ENCODE results near the gene ZNF783. TPM values are rescaled to one million over a fixed set of nuclear protein-coding genes. Genes with fewer than 3 reads are reported as not detected.

ZNF783 gene
- total RNA-seq, 1 donor from 2014 or later, result 25.0 TPM

DNA sequence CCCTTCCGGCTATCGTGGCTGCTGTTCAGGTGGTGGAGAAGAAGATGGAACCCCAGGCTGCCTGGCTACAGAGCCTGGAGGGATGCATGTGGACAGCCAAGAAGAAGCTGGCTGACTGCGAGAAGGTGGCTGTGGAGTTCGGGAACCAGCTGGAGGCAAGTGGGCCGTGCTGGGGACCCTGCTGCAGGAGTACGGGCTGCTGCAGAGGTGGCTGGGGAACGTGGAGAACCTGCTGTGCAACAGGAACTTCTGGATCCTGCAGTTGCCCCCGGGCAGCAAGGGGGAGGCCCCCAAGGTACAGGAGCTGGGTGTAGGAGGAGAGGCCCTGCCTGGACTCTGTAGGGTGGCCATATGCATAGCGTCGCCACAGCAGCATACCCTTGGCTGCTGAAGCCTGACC is 25.6 kb downstream of the ZNF783 start:
- Mint-ChIP-seq H3K36me3 (ENCODE audit: low read depth) (peaks cover 7% of the 10 kb centered on the region), H3K4me3 (ENCODE audit: low read depth) (no peak overlapping the region), H3K27me3 (ENCODE audit: low read depth) (no peaks in the 10 kb centered on the region), H3K4me1 (ENCODE audit: low read depth) (peaks cover 27% of the 10 kb centered on the region), H3K9me3 (no peaks in the 10 kb centered on the region), H3K27ac (no peak overlapping the region)
- intact Hi-C loops (cut with micrococcal nuclease), result no loop called here
- DNase-seq (ENCODE audit: low spot score), result no peak

- Mint-ChIP-seq H3K27me3 (ENCODE audit: low read depth) (no peaks in the 10 kb centered on the region), H3K9me3 (no peaks in the 10 kb centered on the region), H3K36me3 (ENCODE audit: low read depth) (peaks cover 5% of the 10 kb centered on the region), H3K4me3 (ENCODE audit: low read depth) (no peak overlapping the region), H3K27ac (no peak overlapping the region), H3K4me1 (ENCODE audit: low read depth) (peaks cover 24% of the 10 kb centered on the region)
- intact Hi-C loops (cut with micrococcal nuclease), result no loop called here
- DNase-seq (ENCODE audit: low spot score), result no peak
Observed at GRCh38 chr7:149289262-149289661, 27.3 kb downstream of the ZNF783 start.

GRCh38 chr7:149289856-149290255 is 27.9 kb downstream of the ZNF783 start:
- intact Hi-C loops (cut with micrococcal nuclease), result no loop called here
- Mint-ChIP-seq H3K27me3 (ENCODE audit: low read depth) (no peaks in the 10 kb centered on the region), H3K9me3 (no peaks in the 10 kb centered on the region), H3K4me3 (ENCODE audit: low read depth) (no peak overlapping the region), H3K4me1 (ENCODE audit: low read depth) (peaks cover 18% of the 10 kb centered on the region), H3K36me3 (ENCODE audit: low read depth) (peaks cover 5% of the 10 kb centered on the region), H3K27ac (no peak overlapping the region)
- DNase-seq (ENCODE audit: low spot score), result no peak

DNA sequence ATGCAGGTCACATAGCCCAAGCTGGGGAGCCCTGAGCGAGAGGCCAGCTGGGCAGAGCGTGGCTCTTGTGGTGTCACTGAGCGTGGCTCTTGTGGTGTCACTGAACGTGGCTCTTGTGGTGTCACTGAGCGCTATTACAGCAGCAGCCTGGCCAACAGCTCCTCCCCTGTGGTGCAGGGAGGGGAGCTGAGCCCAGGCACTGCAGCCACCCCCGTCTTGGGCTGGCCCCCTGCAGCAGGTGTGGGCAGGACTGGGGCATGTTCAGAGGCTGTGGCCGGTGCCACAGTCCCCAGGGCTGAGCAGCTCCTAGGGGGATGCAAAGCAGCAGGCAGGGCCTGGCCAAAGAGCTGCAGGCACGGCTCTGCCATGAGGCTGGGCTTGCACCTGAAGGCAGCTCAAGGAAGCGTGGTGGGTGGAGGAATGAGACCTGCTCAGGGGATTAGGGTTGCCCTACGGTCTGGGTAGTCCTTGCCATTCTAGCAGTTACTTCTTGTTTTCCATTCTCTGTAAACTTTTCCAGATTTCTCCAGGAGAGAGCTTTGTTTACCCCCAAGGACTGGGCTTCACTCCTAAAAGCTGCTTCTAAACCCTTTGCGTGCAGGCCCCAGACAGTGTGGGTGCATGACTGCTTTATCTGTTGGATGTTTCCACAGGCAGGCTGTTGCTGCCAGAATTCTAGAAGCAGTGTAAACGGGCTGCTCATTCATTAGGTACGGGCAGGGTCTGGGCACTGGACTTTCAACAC is 29.2 kb downstream of the ZNF783 start:
- intact Hi-C loops (cut with micrococcal nuclease), result no loop called here
- H3K27me3 Mint-ChIP-seq (ENCODE audit: low read depth), result no peaks in the 10 kb centered on the region
- no peak overlapping the region for H3K27ac Mint-ChIP-seq
- peaks cover 5% of the 10 kb centered on the region for H3K36me3 Mint-ChIP-seq (ENCODE audit: low read depth)
- peaks cover 12% of the 10 kb centered on the region for H3K4me1 Mint-ChIP-seq (ENCODE audit: low read depth)
- no peaks in the 10 kb centered on the region for H3K9me3 Mint-ChIP-seq
- no peak overlapping the region for H3K4me3 Mint-ChIP-seq (ENCODE audit: low read depth)
- DNase-seq (ENCODE audit: low spot score), result no peak

DNA sequence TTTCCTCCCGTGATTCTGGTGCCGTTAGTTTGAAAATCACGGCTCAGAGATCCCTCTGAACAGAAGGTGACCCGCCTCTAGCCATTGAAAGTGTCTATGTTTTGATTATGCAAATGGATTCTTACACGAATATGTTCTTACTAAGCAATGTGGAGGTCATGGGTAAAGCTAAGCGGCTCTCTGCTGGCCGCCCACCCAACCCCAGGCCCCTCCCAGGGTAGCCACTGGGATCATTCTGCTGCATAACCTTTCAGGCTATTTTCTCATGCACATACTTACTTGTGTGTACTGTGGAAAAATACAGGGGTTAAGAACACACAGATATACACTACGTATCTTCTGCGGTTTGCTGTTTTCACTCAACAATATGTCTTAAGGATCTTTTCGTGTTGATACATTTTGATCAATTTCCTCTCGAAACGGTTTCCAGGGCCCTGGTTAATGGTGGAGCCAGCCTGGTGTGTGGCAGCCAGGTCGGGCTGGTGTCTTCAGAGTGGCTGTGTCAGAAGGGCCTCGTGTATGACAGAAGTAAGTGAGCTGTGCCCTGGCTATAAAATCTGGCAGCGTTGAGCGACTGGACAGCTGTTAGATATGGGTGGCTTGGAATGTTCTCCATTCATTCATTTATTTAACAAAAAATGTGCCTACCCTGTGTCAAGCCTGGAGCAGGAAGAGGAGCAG is 29.9 kb downstream of the ZNF783 start:
- Mint-ChIP-seq H3K36me3 (ENCODE audit: low read depth) (peaks cover 5% of the 10 kb centered on the region), H3K4me1 (ENCODE audit: low read depth) (peaks cover 8% of the 10 kb centered on the region), H3K27ac (no peak overlapping the region), H3K4me3 (ENCODE audit: low read depth) (no peak overlapping the region), H3K27me3 (ENCODE audit: low read depth) (no peaks in the 10 kb centered on the region), H3K9me3 (no peaks in the 10 kb centered on the region)
- DNase-seq (ENCODE audit: low spot score), result no peak
- intact Hi-C loops (cut with micrococcal nuclease), result no loop called here

DNA sequence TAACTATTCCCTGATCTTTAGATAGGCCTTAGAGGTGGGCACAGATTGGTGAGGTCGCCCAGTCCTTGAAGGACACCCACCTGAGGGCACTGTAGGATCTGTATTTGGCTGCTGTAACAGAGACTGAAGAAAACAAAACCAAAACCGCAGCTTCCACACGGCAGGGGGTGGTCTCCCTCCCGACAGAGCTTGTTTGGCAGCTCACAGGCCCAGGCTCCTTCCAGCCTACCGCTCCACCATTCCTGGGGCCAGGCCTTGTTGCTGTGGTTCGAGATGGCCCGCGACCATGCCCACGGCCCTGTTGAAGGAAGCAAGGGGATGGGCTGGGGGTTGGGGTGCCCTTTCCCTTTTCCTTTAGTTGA is 30.4 kb downstream of the ZNF783 start:
- Mint-ChIP-seq H3K27ac (no peak overlapping the region), H3K36me3 (ENCODE audit: low read depth) (peaks cover 5% of the 10 kb centered on the region), H3K9me3 (no peaks in the 10 kb centered on the region), H3K4me3 (ENCODE audit: low read depth) (no peak overlapping the region), H3K4me1 (ENCODE audit: low read depth) (peaks cover 9% of the 10 kb centered on the region), H3K27me3 (ENCODE audit: low read depth) (no peaks in the 10 kb centered on the region)
- intact Hi-C loops (cut with micrococcal nuclease), result no loop called here
- DNase-seq (ENCODE audit: low spot score), result no peak

DNA sequence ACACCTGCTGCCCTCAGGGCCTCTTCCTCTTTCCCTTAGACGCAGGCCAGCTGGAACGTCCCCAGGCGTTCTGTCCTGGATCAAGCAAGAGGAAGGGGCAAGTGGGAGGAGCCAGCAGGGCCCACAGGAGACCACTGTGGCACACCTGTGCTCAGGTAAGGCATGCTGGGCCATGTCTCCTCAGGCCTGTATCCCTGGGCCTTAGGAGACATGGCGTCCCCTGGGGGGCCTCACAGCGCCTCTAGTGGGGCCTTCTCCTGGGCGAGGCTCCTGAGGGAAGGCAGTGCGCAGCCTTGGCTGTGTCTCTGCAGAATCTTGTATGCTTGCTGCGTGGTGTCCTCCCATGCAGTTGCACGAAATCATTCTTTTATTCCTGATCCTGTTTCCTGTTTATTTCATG is 31.3 kb downstream of the ZNF783 start:
- Mint-ChIP-seq H3K9me3 (no peaks in the 10 kb centered on the region), H3K27ac (no peak overlapping the region), H3K4me3 (ENCODE audit: low read depth) (no peak overlapping the region), H3K27me3 (ENCODE audit: low read depth) (no peaks in the 10 kb centered on the region), H3K36me3 (ENCODE audit: low read depth) (no peaks in the 10 kb centered on the region), H3K4me1 (ENCODE audit: low read depth) (peaks cover 8% of the 10 kb centered on the region)
- intact Hi-C loops (cut with micrococcal nuclease), result no loop called here
- no peak for DNase-seq (ENCODE audit: low spot score)

DNA sequence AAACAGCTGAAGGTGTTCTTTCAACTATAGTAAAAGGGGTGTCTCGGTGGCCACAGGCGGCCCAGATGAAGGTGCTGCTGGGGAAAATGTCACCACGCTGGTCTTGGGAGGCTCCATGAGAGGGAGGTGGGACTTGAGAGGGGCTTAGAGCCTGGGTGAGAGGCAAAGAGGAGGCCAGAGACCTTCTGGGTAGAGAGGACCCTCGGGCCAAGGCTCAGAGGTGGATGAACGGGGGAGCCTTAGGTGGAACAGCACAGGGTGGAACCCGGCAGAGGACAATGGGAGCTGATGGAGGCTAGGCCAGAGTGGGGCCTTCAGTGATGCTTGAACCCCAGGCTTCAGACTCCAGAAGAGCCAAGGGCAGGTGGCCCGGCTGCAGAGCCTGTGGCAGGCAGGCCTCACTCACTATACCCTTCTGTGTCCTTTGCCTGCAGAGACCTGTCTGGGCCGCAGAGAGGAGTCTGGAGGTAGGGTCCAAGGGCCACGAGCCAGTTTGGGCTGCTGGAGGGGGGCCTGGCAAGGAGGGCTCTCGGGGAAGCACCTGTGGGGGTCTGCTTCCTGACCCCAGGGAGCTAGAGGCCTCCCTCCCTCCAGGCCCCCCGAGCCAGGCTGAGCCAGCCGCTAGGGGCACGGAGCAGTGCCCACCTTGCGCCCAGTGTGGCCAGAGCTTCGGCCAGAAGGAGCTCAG is 32.1 kb downstream of the ZNF783 start:
- peaks cover 8% of the 10 kb centered on the region for H3K4me1 Mint-ChIP-seq (ENCODE audit: low read depth)
- H3K4me3 Mint-ChIP-seq (ENCODE audit: low read depth), result no peak overlapping the region
- H3K27me3 Mint-ChIP-seq (ENCODE audit: low read depth), result no peaks in the 10 kb centered on the region
- intact Hi-C loops (cut with micrococcal nuclease), result no loop called here
- no peaks in the 10 kb centered on the region for H3K9me3 Mint-ChIP-seq
- H3K27ac Mint-ChIP-seq, result no peak overlapping the region
- no peaks in the 10 kb centered on the region for H3K36me3 Mint-ChIP-seq (ENCODE audit: low read depth)
- no peak for DNase-seq (ENCODE audit: low spot score)

- H3K27ac Mint-ChIP-seq, result no peak overlapping the region
- intact Hi-C loops (cut with micrococcal nuclease), result no loop called here
- no peak overlapping the region for H3K4me3 Mint-ChIP-seq (ENCODE audit: low read depth)
- peaks cover 8% of the 10 kb centered on the region for H3K4me1 Mint-ChIP-seq (ENCODE audit: low read depth)
- no peaks in the 10 kb centered on the region for H3K27me3 Mint-ChIP-seq (ENCODE audit: low read depth)
- H3K36me3 Mint-ChIP-seq (ENCODE audit: low read depth), result no peaks in the 10 kb centered on the region
- no peaks in the 10 kb centered on the region for H3K9me3 Mint-ChIP-seq
- DNase-seq (ENCODE audit: low spot score), result no peak
Observed at GRCh38 chr7:149294634-149295480, 32.9 kb downstream of the ZNF783 start.

- no peaks in the 10 kb centered on the region for H3K36me3 Mint-ChIP-seq (ENCODE audit: low read depth)
- intact Hi-C loops (cut with micrococcal nuclease), result no loop called here
- no peak overlapping the region for H3K4me3 Mint-ChIP-seq (ENCODE audit: low read depth)
- H3K27ac Mint-ChIP-seq, result no peak overlapping the region
- H3K27me3 Mint-ChIP-seq (ENCODE audit: low read depth), result no peaks in the 10 kb centered on the region
- no peak for DNase-seq (ENCODE audit: low spot score)
- H3K9me3 Mint-ChIP-seq, result no peaks in the 10 kb centered on the region
- peaks cover 8% of the 10 kb centered on the region for H3K4me1 Mint-ChIP-seq (ENCODE audit: low read depth)
Observed at GRCh38 chr7:149295481-149295850, 33.5 kb downstream of the ZNF783 start.

DNA sequence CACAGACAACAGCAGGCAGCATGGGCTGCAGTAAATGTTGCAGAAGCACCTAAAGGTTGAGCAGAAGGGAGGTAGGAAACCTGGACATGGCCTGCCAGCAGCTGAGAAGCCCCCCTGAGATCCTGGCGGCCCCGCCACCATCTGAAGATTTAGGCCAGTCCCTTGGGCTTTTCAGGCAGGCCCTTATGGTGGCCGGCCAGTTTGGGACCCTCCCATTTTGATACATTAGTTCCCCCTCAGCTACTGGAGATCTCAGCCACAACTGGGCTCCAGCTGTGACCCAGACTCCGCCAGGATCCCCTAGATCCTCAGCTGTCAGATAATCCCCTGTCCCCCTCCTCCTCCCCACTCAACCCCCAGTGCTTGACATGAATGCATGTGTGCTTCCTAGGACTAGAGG is 34.4 kb downstream of the ZNF783 start:
- Mint-ChIP-seq H3K36me3 (ENCODE audit: low read depth) (no peaks in the 10 kb centered on the region), H3K27ac (peak overlapping the region; percentile 89), H3K9me3 (no peaks in the 10 kb centered on the region), H3K4me3 (ENCODE audit: low read depth) (no peak overlapping the region), H3K4me1 (ENCODE audit: low read depth) (peaks cover 5% of the 10 kb centered on the region), H3K27me3 (ENCODE audit: low read depth) (no peaks in the 10 kb centered on the region)
- no peak for DNase-seq (ENCODE audit: low spot score)
- intact Hi-C loops (cut with micrococcal nuclease), result no loop called here

- intact Hi-C loops (cut with micrococcal nuclease), result no loop called here
- peak overlapping the region; percentile 89 for H3K27ac Mint-ChIP-seq
- H3K4me3 Mint-ChIP-seq (ENCODE audit: low read depth), result no peak overlapping the region
- no peaks in the 10 kb centered on the region for H3K27me3 Mint-ChIP-seq (ENCODE audit: low read depth)
- no peaks in the 10 kb centered on the region for H3K9me3 Mint-ChIP-seq
- no peaks in the 10 kb centered on the region for H3K36me3 Mint-ChIP-seq (ENCODE audit: low read depth)
- H3K4me1 Mint-ChIP-seq (ENCODE audit: low read depth), result peaks cover 5% of the 10 kb centered on the region
- no peak for DNase-seq (ENCODE audit: low spot score)
Observed at GRCh38 chr7:149297034-149297755, 35.2 kb downstream of the ZNF783 start.
